Islet precursor cell (in vitro differentiated cells): Measurements from ENCODE around the gene NKX2-2.
"Not testable (repeated sequence)": the region's sequence is repeated elsewhere in the genome, so short reads cannot be mapped to it uniquely, and the experiment has no call there.

ENCODE experiments used
- DNase-seq: peaks from one replicate; pipeline ENCODE4 v3.0.0-alpha.2; 2018

NKX2-2 gene

DNA sequence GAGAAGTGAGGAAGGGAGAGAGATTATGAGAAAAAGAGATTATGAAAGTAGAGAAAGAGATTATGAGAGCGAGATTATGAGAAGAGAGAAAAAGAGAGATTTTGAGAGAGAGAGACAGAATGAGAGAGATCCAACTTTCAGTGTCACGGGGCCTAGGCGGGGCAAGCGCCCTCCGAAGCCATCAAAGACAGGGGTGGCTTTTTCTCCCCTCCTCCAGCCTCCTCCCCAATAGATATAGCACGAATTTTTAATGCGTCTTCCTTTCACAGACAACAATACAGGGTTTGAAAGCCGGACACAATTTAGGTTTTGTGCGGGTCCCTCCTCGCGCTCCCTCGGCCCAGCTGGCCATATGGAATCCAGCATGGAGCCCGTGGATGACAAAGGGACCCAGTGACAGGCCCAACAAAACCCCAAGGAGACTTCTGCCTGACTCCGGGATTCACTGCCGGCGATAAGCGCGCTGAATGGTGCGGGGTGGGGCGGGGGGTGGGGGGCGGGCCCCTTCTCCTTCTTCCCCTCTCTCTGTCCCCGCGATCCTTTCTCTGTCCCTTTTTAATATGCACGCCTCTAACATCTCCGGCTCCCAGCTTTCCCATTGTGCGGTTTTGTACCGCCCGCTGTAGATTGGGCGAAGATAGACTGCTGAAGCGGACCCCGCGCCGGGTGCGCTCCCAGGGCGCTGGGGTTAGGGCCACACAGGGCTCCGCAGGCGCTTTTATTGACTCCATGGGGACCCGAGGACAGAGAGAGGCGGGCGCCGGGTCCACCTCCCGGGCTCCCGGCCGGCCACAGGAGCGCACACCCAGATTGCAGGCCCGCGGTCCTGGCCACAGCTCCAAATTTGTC, 5.4 kb downstream of the NKX2-2 start:
- peak; percentile 39 for DNase-seq

DNA sequence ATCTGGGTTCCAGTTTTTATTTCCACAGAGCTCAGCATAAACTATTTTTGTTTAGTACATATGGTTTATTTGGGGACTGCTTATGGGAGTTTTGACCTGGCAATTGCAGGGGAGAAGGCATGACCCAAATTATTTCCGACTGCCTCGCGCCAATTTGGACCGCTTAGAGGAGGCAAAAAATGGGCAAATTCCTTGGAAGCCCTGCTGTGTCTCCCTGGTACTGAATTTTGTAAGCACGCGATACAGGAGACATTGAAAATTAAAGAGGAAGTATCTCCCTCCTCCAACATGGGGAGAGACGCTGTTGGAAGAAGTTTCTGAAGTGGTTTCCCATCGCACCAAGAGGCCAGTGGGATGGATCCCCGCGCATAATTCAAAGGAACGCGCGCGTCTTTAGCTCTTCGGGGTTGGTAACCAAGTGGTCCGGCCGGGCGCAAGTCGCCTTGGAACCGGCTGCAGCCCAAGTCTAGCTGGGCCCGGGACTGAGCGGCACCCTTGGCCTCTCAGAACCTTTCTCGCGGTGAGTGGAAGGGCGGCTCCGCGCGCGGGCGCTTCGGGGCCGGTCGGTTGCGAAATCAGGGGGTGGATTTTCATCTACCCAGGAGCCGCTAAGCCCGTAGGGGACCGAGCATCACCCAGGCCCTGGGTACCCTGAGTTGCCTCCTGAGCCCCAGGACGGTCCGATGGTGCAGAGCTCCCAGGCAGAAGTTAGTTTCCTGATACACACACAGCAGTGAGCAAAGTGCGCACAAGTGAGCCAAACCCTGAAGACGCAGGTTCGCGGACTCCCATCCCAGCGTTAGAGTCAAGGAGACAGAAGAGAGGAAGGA, 6.2 kb downstream of the NKX2-2 start:
- DNase-seq = peak; percentile 33

GRCh38 chr20:21505810-21506530, 7.9 kb downstream of the NKX2-2 start:
- peak; percentile 75 for DNase-seq

- peak; percentile 87 for DNase-seq
Observed at GRCh38 chr20:21505161-21505809, 8.6 kb downstream of the NKX2-2 start.

DNA sequence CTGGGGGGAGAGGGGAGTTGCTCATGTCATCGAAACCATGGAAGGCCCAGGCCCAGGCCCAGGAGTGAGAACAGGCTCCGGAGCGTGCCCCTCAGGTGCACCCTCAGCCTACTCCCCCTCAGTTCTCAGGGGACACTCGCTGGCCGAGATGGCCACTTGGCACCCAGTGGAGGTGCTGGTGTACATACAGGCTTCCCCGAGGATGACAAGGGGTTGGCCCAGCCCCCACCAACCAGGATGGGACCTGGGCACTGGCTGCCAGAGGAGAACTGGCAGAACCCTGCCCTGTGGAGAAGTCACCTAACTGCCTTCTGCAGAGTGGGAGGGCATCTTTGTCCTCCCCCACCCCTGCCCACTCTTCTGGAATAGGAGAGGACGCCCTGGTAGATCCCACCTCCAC, 9.5 kb downstream of the NKX2-2 start:
- DNase-seq = peak; percentile 35

DNA sequence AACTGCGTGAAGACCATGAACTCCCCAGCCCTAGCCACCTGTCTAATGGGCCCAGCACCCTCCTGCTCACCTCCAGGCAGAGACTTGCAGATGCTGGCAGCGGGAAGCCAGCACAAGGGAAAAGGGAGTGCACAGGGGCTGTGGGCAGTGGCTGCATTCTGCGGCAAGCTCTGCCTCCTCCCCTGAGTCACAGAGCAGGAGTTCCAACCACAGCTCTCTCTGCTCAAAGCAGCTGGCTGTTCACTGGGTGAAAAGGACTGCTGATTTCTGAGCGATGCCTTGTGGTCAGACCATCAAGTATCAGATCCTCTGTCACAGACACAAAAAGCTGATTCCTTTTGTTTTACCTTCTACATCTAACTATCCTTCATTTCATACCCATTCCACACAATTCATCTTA, 10.5 kb downstream of the NKX2-2 start:
- peak; percentile 66 for DNase-seq

DNA sequence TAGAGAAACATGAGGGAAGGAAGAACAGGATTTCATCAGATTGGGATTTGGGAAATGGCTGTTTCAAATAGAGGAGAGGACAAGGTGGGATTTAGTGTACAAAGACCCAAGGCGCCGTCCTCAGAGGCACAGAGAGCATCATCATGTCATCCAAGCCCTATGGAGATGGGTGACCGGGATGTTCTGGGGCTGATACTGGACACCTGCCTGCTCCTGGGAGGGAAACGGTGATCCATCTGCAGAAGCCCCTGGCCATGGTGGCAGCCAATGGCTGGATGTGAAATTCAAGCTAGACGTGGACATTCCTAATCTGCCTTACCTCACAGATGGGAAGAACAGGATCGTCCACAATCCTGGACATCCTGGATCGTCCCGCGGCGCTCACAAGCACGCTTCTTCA, 12.7 kb downstream of the NKX2-2 start:
- no peak for DNase-seq

DNA sequence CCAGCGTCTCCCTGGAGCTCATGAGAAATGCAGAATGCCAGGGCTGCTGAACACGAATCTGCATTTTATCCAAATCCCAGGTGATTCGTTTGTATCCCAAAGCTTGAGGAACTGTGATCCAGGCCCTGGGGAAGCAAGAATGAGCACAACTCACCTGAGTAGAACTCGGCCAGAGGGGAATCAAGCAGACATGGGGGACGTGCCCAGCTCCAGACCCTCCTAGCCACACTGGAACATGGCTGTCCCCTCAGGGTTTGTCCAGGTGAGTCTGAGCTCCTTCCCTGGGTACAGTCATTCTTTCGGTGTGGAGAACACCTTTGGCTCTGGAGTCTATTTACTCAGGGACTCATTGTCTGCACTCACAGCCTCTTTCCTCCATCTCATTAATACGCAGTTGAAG, 13.3 kb downstream of the NKX2-2 start:
- DNase-seq = no peak

DNA sequence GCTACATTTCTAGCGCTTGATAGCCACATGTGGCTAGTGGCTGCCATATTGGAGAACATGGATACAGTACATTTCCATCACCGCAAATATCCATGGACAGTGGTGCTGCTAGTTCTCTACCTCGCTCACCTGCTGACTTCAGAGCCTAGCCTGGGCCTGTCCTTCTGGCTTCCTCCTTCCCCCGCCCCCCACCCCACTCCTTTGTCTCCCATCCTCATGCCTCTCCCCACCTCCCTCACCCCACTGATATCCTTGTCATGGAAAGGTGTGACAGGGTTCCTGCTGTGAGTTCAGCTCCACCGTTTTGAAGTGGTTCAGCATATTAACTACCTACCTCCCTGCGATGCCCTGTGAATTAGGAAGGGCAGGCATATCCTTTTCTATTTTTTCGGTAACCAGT, 14.2 kb downstream of the NKX2-2 start:
- no peak for DNase-seq

DNA sequence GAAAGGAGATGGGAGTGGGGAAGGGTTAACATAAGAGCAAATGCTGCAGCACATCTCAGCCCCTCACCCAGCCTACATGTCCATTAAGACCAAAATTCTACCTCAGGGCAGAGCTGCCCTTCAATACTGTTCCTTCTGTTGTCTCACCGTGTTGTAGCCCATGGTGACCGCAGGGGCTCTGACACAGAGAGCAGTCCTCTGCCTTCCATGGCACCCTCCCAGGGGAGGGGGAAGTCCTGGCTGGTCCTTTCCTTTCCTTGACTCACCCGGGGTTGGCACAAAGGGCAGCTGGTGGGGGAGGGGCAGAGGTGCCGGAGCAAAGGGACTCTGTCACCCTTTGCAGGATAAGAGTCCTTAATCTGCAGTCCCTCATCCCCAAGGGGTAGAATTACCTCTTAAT, 15.2 kb downstream of the NKX2-2 start:
- DNase-seq = peak; percentile 45

- peak; percentile 32 for DNase-seq
Observed at GRCh38 chr20:21498195-21498594, 15.7 kb downstream of the NKX2-2 start.

DNA sequence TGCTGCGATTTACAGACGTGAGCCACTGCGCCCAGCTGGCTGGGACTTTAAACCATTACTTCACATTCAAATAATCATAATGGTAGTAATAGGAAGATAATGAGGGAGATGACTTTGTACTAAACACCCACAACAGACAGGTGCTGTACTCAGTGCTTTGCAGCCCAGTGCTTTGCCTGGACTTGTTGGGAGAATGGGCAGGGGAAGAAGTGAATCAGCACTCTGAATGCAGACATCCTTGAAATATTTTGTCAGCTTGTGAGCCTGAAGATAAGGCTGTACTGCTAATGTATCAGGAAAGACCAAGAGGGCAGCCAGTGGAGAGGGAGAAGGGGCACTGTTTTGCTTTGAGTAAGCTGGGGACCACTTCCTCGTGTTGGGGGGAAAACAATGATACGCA, 17.4 kb downstream of the NKX2-2 start:
- DNase-seq = peak; percentile 66

- no peak for DNase-seq
Observed at GRCh38 chr20:21493049-21493448, 20.8 kb downstream of the NKX2-2 start.

GRCh38 chr20:21490105-21490504, 23.8 kb downstream of the NKX2-2 start:
- DNase-seq = no peak

DNA sequence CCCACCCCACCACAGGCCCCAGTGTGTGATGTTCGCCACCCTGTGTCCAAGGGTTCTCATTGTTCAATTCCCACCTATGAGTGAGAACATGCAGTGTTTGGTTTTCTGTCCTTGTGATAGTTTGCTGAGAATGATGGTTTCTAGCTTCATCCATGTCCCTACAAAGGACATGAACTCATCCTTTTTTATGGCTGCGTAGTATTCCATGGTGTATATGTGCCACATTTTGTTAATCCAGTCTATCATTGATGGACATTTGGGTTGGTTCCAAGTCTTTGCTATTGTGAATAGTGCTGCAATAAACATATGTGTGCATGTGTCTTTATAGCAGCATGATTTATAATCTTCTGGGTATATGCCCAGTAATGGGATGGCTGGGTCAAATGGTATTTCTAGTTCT, 33.7 kb downstream of the NKX2-2 start:
- DNase-seq = not testable (repeated sequence)

DNA sequence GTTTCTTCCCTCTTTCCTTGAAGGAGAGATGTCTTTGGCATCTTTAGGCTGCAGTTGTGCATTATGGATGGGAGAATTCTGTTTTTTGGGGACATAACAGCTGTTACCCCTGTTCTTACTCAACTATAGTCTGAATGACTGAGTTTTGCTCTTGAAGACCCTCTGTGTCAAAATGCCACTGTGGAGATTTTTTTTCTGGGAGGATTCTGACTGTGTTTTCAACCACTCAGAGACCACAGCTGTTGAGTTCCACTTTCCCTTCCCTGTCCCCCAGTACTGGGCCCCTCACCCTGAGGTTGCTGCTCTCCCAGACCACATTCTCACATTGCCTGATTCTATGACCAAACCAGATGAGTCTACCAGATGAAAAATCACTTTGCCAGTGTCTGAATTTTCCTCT, 48.1 kb downstream of the NKX2-2 start:
- no peak for DNase-seq

- no peak for DNase-seq
Observed at GRCh38 chr20:21464916-21465315, 48.9 kb downstream of the NKX2-2 start.
